Smooth muscle cell of the brain vasculature (primary cell): ENCODE measurements around the gene RAP1A.
"Not testable (repeated sequence)": the region's sequence is repeated elsewhere in the genome, so short reads cannot be mapped to it uniquely, and the experiment has no call there.

Experiments
- DNase-seq: peaks from one replicate; pipeline ENCODE4 v3.0.0-alpha.2; 2012; ENCODE audit warnings: low read depth, low spot score

RAP1A gene

GRCh38 chr1:111665497-111665896 lies 45.9 kb downstream of the RAP1A start:
- no peak for DNase-seq

- DNase-seq: no peak
Measured at GRCh38 chr1:111666828-111667227, 47.2 kb downstream of the RAP1A start.

- no peak for DNase-seq
Measured at GRCh38 chr1:111669268-111669667, 49.7 kb downstream of the RAP1A start.

- no peak for DNase-seq
Measured at GRCh38 chr1:111671852-111672251, 52.3 kb downstream of the RAP1A start.

- no peak for DNase-seq
Measured at GRCh38 chr1:111672331-111672730, 52.7 kb downstream of the RAP1A start.

GRCh38 chr1:111677604-111678003 lies 58.0 kb downstream of the RAP1A start:
- DNase-seq: no peak

- peak; percentile 37 for DNase-seq
Measured at GRCh38 chr1:111679541-111679940, 60.0 kb downstream of the RAP1A start.

GRCh38 chr1:111680212-111680800 lies 60.7 kb downstream of the RAP1A start:
- DNase-seq: not testable (repeated sequence)

- not testable (repeated sequence) for DNase-seq
Measured at GRCh38 chr1:111685293-111686153, 65.9 kb downstream of the RAP1A start.

- DNase-seq: peak; percentile 91
Measured at GRCh38 chr1:111690306-111690617, 70.7 kb downstream of the RAP1A start.

GRCh38 chr1:111691886-111692285 lies 72.3 kb downstream of the RAP1A start:
- no peak for DNase-seq

- no peak for DNase-seq
Measured at GRCh38 chr1:111695801-111696200, 76.2 kb downstream of the RAP1A start.

- DNase-seq: no peak
Measured at GRCh38 chr1:111696330-111696729, 76.7 kb downstream of the RAP1A start.

GRCh38 chr1:111699268-111699667 lies 79.7 kb downstream of the RAP1A start:
- no peak for DNase-seq

- DNase-seq: no peak
Measured at GRCh38 chr1:111702504-111703050, 83.0 kb downstream of the RAP1A start.

- no peak for DNase-seq
Measured at GRCh38 chr1:111704240-111704639, 84.7 kb downstream of the RAP1A start.

- no peak for DNase-seq
Measured at GRCh38 chr1:111704776-111705175, 85.2 kb downstream of the RAP1A start.

GRCh38 chr1:111705841-111706240 lies 86.3 kb downstream of the RAP1A start:
- no peak for DNase-seq

- no peak for DNase-seq
Measured at GRCh38 chr1:111706921-111707320, 87.3 kb downstream of the RAP1A start.

- no peak for DNase-seq
Measured at GRCh38 chr1:111707906-111708305, 88.3 kb downstream of the RAP1A start.

GRCh38 chr1:111709986-111710385 lies 90.4 kb downstream of the RAP1A start:
- DNase-seq: no peak

- no peak for DNase-seq
Measured at GRCh38 chr1:111716333-111716732, 96.7 kb downstream of the RAP1A start.

GRCh38 chr1:111717450-111717849 lies 97.9 kb downstream of the RAP1A start:
- no peak for DNase-seq
